Thyroid gland (tissue), 4 donors: Measurements from ENCODE around the gene MUC4.
"Not testable (repeated sequence)": the region's sequence is repeated elsewhere in the genome, so short reads cannot be mapped to it uniquely, and the experiment has no call there.

ENCODE experiments used
- CTCF ChIP-seq, 6 experiments: fragments of 200-600 bp in 3 of 6; fragments of 450-650 bp in 3 of 6; sonication (generic) in 3 of 6; IDR thresholded peaks; one replicate each; pipeline ENCODE4 v1.5.1; 2016 to 2019; ENCODE audit warnings: antibody characterized with exemption in 6 of 6, mild to moderate bottlenecking in 2 of 6, inconsistent platforms in 1 of 6, moderate library complexity in 1 of 6
- POLR2A ChIP-seq, 2 donors: fragments of 450-650 bp; IDR thresholded peaks; one replicate each; pipeline ENCODE4 v1.6.1; 2017; ENCODE audit warnings: antibody characterized with exemption in 2 of 2, mild to moderate bottlenecking in 2 of 2, moderate library complexity in 1 of 2

- not testable (repeated sequence) for TF ChIP-seq CTCF, POLR2A (IDR thresholded peaks at IDR 0.05)
Measured at GRCh38 chr3:195711091-195711812, 100.5 kb downstream of the MUC4 start.
